NCI-H2196 treated with DMSO at 0.1 percent for 48 hours (cell line): ENCODE results near the gene HSP90AA1.

Source experiments
- DNase-seq: peaks from one replicate; lab custom pipeline; 2025; ENCODE audit not compliant: unreplicated experiment; lab: John Stamatoyannopoulos, UW

HSP90AA1 gene

GRCh38 chr14:102044566-102044965, 42.3 kb downstream of the HSP90AA1 start:
- DNase-seq: no peak

- no peak for DNase-seq
Observed at GRCh38 chr14:102043251-102044025, 43.4 kb downstream of the HSP90AA1 start.

- DNase-seq: no peak
Observed at GRCh38 chr14:102042699-102043098, 44.1 kb downstream of the HSP90AA1 start.

- no peak for DNase-seq
Observed at GRCh38 chr14:102040153-102040552, 46.7 kb downstream of the HSP90AA1 start.

- DNase-seq: no peak
Observed at GRCh38 chr14:102039157-102039556, 47.7 kb downstream of the HSP90AA1 start.

- no peak for DNase-seq
Observed at GRCh38 chr14:102037686-102038085, 49.2 kb downstream of the HSP90AA1 start.

GRCh38 chr14:102035914-102036313, 50.9 kb downstream of the HSP90AA1 start:
- no peak for DNase-seq

GRCh38 chr14:102034301-102034700, 52.5 kb downstream of the HSP90AA1 start:
- DNase-seq: no peak

- DNase-seq: no peak
Observed at GRCh38 chr14:102033241-102033640, 53.6 kb downstream of the HSP90AA1 start.
